ENCODE measurements around the gene TRIM17. TPM values are rescaled to one million over a fixed set of nuclear protein-coding genes. Genes with fewer than 3 reads are reported as not detected.

TRIM17 gene, protein sequence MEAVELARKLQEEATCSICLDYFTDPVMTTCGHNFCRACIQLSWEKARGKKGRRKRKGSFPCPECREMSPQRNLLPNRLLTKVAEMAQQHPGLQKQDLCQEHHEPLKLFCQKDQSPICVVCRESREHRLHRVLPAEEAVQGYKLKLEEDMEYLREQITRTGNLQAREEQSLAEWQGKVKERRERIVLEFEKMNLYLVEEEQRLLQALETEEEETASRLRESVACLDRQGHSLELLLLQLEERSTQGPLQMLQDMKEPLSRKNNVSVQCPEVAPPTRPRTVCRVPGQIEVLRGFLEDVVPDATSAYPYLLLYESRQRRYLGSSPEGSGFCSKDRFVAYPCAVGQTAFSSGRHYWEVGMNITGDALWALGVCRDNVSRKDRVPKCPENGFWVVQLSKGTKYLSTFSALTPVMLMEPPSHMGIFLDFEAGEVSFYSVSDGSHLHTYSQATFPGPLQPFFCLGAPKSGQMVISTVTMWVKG
- total RNA-seq (ENCODE audit: low replicate concordance): 2.9 and 5.0 TPM in 2 replicates

DNA sequence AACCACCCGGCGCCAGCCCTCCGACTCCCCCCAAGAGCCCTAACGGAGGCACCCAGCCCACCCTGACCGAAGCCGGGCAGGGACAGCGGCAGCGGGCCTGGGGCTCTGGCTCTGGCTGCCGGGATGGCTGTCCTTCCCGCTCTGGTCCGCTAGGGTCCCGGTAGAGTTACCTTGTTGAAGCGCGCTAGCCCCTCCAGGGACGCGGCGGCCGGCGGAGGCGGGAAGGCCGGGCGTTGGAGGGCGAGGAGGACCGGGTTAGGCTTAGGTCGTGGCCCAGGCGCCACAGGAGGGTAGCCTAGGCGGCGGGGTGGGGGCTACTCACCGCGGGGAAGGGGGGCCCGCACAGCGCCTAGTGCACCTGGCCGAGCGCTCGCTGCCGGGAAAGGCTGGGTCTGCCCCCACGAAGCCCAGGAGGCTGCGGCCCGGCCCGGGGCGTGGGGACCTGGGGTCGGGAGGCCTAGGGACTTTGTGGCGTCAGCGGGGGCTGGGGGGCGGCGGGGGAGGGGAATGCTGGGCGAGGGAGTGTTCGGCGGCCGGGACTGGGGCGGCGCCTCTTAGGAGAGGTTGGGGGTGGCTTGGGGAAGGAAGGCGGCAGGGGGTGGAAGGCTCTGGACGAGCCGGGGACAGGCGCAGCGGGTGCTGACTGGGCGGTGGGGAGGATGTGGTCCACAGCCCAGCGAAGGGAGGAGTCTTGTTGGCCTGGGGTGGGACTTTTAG, at the start of gene TRIM17:
Gene TRIM17 (minus strand): TSS at position 645 of the 717 bp plus-strand sequence. CDS start 1,789 bp downstream, outside the sequence.
- peak within 1 kb of the TSS; percentile 87 for H3K27ac Mint-ChIP-seq
- peaks cover 10% of the 10 kb centered on the region for H3K4me1 Mint-ChIP-seq
- peaks cover 15% of the 10 kb centered on the region for H3F3A ChIP-seq (ENCODE audit: low read depth)
- H3K9ac ChIP-seq: no peak within 1 kb of the TSS
- peak within 1 kb of the TSS; percentile 84 for H3K4me3 Mint-ChIP-seq
- H3K79me2 ChIP-seq (ENCODE audit: low read depth): no peaks in the 10 kb centered on the region
- H3K9me3 Mint-ChIP-seq: no peaks in the 10 kb centered on the region
- TF ChIP-seq, protein P1, sequence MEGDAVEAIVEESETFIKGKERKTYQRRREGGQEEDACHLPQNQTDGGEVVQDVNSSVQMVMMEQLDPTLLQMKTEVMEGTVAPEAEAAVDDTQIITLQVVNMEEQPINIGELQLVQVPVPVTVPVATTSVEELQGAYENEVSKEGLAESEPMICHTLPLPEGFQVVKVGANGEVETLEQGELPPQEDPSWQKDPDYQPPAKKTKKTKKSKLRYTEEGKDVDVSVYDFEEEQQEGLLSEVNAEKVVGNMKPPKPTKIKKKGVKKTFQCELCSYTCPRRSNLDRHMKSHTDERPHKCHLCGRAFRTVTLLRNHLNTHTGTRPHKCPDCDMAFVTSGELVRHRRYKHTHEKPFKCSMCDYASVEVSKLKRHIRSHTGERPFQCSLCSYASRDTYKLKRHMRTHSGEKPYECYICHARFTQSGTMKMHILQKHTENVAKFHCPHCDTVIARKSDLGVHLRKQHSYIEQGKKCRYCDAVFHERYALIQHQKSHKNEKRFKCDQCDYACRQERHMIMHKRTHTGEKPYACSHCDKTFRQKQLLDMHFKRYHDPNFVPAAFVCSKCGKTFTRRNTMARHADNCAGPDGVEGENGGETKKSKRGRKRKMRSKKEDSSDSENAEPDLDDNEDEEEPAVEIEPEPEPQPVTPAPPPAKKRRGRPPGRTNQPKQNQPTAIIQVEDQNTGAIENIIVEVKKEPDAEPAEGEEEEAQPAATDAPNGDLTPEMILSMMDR (IDR thresholded peaks at IDR 0.05): peak; percentile 62
- TF ChIP-seq EZH2 (IDR thresholded peaks at IDR 0.05) (peak; percentile 36), EZH2phosphoT487 (IDR thresholded peaks at IDR 0.05) (peak; percentile 40)
- peak within 1 kb of the TSS; percentile 85 for H2AFZ ChIP-seq (replicated peaks)
- H3K27ac ChIP-seq: no peak within 1 kb of the TSS
- no peaks in the 10 kb centered on the region for H3K9me3 ChIP-seq (ENCODE audit: low read depth)
- H3K27me3 ChIP-seq: peaks cover 61% of the 10 kb centered on the region
- H3K4me2 ChIP-seq: peak within 1 kb of the TSS; percentile 86
- peaks cover 5% of the 10 kb centered on the region for H4K20me1 ChIP-seq (ENCODE audit: low read depth)
- peaks cover 10% of the 10 kb centered on the region for H3K27me3 Mint-ChIP-seq (ENCODE audit: insufficient read depth, low read depth)
- H3K4me1 ChIP-seq: peaks cover 6% of the 10 kb centered on the region
- peak; percentile 91 for DNase-seq (ENCODE audit: low spot score)
- H3K4me3 ChIP-seq: peak within 1 kb of the TSS; percentile 58
- peaks cover 16% of the 10 kb centered on the region for H3K36me3 Mint-ChIP-seq
- H3K36me3 ChIP-seq: no peaks in the 10 kb centered on the region

DNA sequence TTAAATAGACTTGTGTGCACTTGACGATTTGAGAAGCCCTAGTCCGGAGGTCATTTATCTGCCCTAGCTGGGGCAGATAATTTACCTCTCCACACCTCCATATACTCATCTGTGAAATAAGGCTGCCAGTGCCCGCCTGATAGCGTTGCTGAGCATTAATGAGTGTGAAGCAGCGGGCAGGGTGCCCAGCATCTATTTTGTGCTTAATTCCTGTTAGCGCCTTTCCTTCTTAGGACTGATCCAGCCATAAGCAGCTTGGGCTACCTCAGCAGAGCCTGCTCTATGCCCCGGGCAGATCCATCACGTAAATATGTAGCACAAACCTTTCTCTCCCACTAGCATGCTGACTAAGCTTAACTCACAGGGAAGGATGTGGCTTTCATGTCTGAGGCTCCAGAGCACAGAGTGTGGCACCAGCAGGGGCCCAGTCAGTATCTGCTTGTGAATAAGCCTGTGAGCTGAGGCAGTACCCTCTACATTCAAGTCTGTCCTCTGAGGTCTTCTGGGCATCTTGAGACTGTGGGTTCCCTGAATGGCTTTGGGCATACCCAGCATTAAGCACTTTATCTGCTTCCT, 49.0 kb upstream of the TRIM17 start:
- H3K4me1 ChIP-seq: peaks cover 19% of the 10 kb centered on the region
- no peak overlapping the region for H3K9ac ChIP-seq
- no peak overlapping the region for H3K27ac Mint-ChIP-seq
- H3K27ac ChIP-seq: no peak overlapping the region
- H2AFZ ChIP-seq (replicated peaks): peak overlapping the region; percentile 58
- H3K4me2 ChIP-seq: peak overlapping the region; percentile 99
- H3F3A ChIP-seq (ENCODE audit: low read depth): peaks cover 25% of the 10 kb centered on the region
- H3K36me3 Mint-ChIP-seq: no peaks in the 10 kb centered on the region
- H3K36me3 ChIP-seq: no peaks in the 10 kb centered on the region
- H3K4me3 Mint-ChIP-seq: peak overlapping the region; percentile 95
- H4K20me1 ChIP-seq (ENCODE audit: low read depth): peaks cover 4% of the 10 kb centered on the region
- no peak for DNase-seq (ENCODE audit: low spot score)
- peaks cover 36% of the 10 kb centered on the region for H3K4me1 Mint-ChIP-seq
- TF ChIP-seq, protein P1 (IDR thresholded peaks at IDR 0.05): no peak
- TF ChIP-seq EZH2 (IDR thresholded peaks at IDR 0.05) (no peak), EZH2phosphoT487 (IDR thresholded peaks at IDR 0.05) (no peak)
- no peaks in the 10 kb centered on the region for H3K9me3 Mint-ChIP-seq
- no peaks in the 10 kb centered on the region for H3K9me3 ChIP-seq (ENCODE audit: low read depth)
- peak overlapping the region; percentile 61 for H3K4me3 ChIP-seq
- peaks cover 27% of the 10 kb centered on the region for H3K27me3 Mint-ChIP-seq (ENCODE audit: insufficient read depth, low read depth)
- peaks cover 94% of the 10 kb centered on the region for H3K27me3 ChIP-seq
- no peaks in the 10 kb centered on the region for H3K79me2 ChIP-seq (ENCODE audit: low read depth)

DNA sequence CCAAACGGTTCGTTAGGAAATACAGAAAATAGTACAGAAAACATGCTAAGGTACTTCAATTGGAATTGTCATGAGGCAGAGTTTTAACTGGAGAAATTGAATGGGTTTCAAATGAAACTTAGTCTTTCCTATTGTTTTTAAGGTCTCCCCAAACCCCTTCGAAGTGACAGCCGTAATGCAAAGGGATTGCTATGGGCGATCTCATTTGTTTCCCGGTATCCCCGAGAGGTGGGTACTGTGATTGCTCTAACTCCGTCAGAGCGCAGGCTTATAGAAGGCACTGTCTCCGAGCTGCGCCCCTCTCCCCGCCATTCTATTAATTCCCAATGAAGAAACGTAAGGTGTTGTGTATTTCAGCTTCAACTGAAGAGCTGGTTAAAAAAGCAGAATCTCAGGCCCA, 48.5 kb upstream of the TRIM17 start:
- H3K79me2 ChIP-seq (ENCODE audit: low read depth): no peaks in the 10 kb centered on the region
- Mint-ChIP-seq H3K27me3 (ENCODE audit: insufficient read depth, low read depth) (peaks cover 28% of the 10 kb centered on the region), H3K9me3 (peaks cover 1% of the 10 kb centered on the region), H3K4me3 (peak overlapping the region; percentile 95), H3K4me1 (peaks cover 40% of the 10 kb centered on the region), H3K27ac (peak overlapping the region; percentile 97), H3K36me3 (no peaks in the 10 kb centered on the region)
- peak; percentile 23 for DNase-seq (ENCODE audit: low spot score)
- no peak overlapping the region for H3K27ac ChIP-seq
- H3K4me2 ChIP-seq: peak overlapping the region; percentile 99
- H3K9me3 ChIP-seq (ENCODE audit: low read depth): no peaks in the 10 kb centered on the region
- H3F3A ChIP-seq (ENCODE audit: low read depth): peaks cover 26% of the 10 kb centered on the region
- TF ChIP-seq EZH2 (IDR thresholded peaks at IDR 0.05) (no peak), EZH2phosphoT487 (IDR thresholded peaks at IDR 0.05) (no peak)
- TF ChIP-seq, protein P1 (IDR thresholded peaks at IDR 0.05): no peak
- H2AFZ ChIP-seq (replicated peaks): peak overlapping the region; percentile 58
- H3K36me3 ChIP-seq: no peaks in the 10 kb centered on the region
- no peak overlapping the region for H3K9ac ChIP-seq
- H4K20me1 ChIP-seq (ENCODE audit: low read depth): peaks cover 4% of the 10 kb centered on the region
- peaks cover 98% of the 10 kb centered on the region for H3K27me3 ChIP-seq
- H3K4me3 ChIP-seq: peak overlapping the region; percentile 61
- H3K4me1 ChIP-seq: peaks cover 19% of the 10 kb centered on the region
